ENCODE data around the gene FBLN5.

DNA sequence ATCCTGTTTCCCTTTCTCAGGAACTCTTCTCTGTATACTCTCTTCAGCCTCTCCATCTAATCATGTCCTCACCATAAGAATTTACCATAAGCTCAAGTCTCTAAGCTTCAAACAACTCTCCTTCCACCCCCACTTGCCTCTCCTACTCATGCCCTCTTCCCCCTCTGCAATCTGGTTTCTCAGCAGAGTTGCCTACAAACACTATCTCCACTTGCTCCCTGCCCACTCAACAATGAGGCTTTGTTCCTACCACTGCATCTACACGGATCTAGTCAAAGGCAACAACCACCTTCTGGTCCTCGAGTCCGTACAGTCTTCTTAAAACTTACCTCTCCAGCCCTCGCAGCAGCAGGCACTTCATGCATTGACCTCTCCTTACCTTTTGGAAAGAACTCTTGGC, 17.2 kb upstream of the FBLN5 start:
- TF ChIP-seq, protein P1, sequence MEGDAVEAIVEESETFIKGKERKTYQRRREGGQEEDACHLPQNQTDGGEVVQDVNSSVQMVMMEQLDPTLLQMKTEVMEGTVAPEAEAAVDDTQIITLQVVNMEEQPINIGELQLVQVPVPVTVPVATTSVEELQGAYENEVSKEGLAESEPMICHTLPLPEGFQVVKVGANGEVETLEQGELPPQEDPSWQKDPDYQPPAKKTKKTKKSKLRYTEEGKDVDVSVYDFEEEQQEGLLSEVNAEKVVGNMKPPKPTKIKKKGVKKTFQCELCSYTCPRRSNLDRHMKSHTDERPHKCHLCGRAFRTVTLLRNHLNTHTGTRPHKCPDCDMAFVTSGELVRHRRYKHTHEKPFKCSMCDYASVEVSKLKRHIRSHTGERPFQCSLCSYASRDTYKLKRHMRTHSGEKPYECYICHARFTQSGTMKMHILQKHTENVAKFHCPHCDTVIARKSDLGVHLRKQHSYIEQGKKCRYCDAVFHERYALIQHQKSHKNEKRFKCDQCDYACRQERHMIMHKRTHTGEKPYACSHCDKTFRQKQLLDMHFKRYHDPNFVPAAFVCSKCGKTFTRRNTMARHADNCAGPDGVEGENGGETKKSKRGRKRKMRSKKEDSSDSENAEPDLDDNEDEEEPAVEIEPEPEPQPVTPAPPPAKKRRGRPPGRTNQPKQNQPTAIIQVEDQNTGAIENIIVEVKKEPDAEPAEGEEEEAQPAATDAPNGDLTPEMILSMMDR (IDR thresholded peaks at IDR 0.05; ENCODE audit: low read depth, low read length), result no peak
- no peak for TF ChIP-seq EZH2phosphoT487 (IDR thresholded peaks at IDR 0.05; ENCODE audit: low read depth)
